Dermis blood vessel endothelial cell (primary cell): ENCODE results near the gene TAP1. TPM values are rescaled to one million over a fixed set of nuclear protein-coding genes. Genes with fewer than 3 reads are reported as not detected.
A peak's percentile ranks its signal among the peaks of the same experiment; 100 is the strongest.

Experiments
- DNase-seq: peaks from one replicate; pipeline ENCODE4 v3.0.0; 2010
- total RNA-seq: library from RNA; depleted of rRNA; stranded (reverse); fragments of >200 nt; gene quantifications from 2 replicates; pipeline ENCODE4 v1.2.3, GENCODE V29; 2014

The TAP1 gene
- total RNA-seq, 1 donor from 2014 or later, result 93.4 TPM

- DNase-seq, result no peak
These were observed 4.7 kb upstream of the TAP1 start for GRCh38 chr6:32858194-32858593.

GRCh38 chr6:32857156-32857891 lies 3.8 kb upstream of the TAP1 start:
- DNase-seq, result no peak

GRCh38 chr6:32855467-32856174 lies 2.1 kb upstream of the TAP1 start:
- DNase-seq, result no peak

GRCh38 chr6:32854376-32855178 lies 1.1 kb upstream of the TAP1 start:
- DNase-seq, result peak; percentile 51

GRCh38 chr6:32852844-32853540 lies 512 bp downstream of the TAP1 start:
- DNase-seq, result peak; percentile 57

GRCh38 chr6:32852018-32852843 lies 1.3 kb downstream of the TAP1 start:
- peak; percentile 31 for DNase-seq

- DNase-seq, result no peak
These were observed 2.5 kb downstream of the TAP1 start for GRCh38 chr6:32851025-32851424.

- DNase-seq, result no peak
These were observed 4.4 kb downstream of the TAP1 start for GRCh38 chr6:32849126-32849525.

- no peak for DNase-seq
These were observed 5.7 kb downstream of the TAP1 start for GRCh38 chr6:32847795-32848194.

- DNase-seq, result no peak
These were observed 6.5 kb downstream of the TAP1 start for GRCh38 chr6:32847004-32847403.

GRCh38 chr6:32845384-32845884 lies 8.1 kb downstream of the TAP1 start:
- no peak for DNase-seq

- no peak for DNase-seq
These were observed 8.6 kb downstream of the TAP1 start for GRCh38 chr6:32844839-32845383.

GRCh38 chr6:32843979-32844838 lies 9.3 kb downstream of the TAP1 start, which contains the start of gene PSMB8:
Gene PSMB8 (minus strand): TSS chr6:32844047. CDS start chr6:32843996, 51 bp downstream.
- DNase-seq, result peak; percentile 97

GRCh38 chr6:32843331-32843978 lies 10.0 kb downstream of the TAP1 start:
- DNase-seq, result peak; percentile 16

GRCh38 chr6:32842690-32843089 lies 10.8 kb downstream of the TAP1 start:
- DNase-seq, result no peak

GRCh38 chr6:32842021-32842650 lies 11.4 kb downstream of the TAP1 start:
- no peak for DNase-seq

GRCh38 chr6:32840604-32841246 lies 12.8 kb downstream of the TAP1 start:
- no peak for DNase-seq

GRCh38 chr6:32839356-32839755 lies 14.1 kb downstream of the TAP1 start:
- DNase-seq, result no peak
